Omental fat pad (tissue), 4 donors: Measurements from ENCODE around the gene CRHBP. TPM values are rescaled to one million over a fixed set of nuclear protein-coding genes. Genes with fewer than 3 reads are reported as not detected.

Source experiments
- ATAC-seq: fragments of 150-250 bp; one replicate; pipeline ENCODE4 v1.9.1; 2016; ENCODE audit warnings: mild to moderate bottlenecking, moderate library complexity; ENCODE audit not compliant: low FRiP score
- DNase-seq: peaks from one replicate; pipeline ENCODE4 v3.0.0-alpha.2; 2019; ENCODE audit warnings: low spot score
- total RNA-seq, 4 donors: library from RNA; depleted of rRNA; stranded (reverse); fragments of >200 nt; gene quantifications; one replicate each; pipeline ENCODE4 v1.1.0, GENCODE V29; 2016
- TF ChIP-seq, protein P1 (sequence below), 3 donors: fragments of 450-650 bp; IDR thresholded peaks; one replicate each; pipeline ENCODE4 v1.5.1; 2016 to 2017; ENCODE audit warnings: antibody characterized with exemption in 3 of 3, mild to moderate bottlenecking in 3 of 3, moderate library complexity in 2 of 3

CRHBP gene
- total RNA-seq, 4 donors from 2014 or later, result 4.3 to 47.6 (median 10.7) TPM

DNA sequence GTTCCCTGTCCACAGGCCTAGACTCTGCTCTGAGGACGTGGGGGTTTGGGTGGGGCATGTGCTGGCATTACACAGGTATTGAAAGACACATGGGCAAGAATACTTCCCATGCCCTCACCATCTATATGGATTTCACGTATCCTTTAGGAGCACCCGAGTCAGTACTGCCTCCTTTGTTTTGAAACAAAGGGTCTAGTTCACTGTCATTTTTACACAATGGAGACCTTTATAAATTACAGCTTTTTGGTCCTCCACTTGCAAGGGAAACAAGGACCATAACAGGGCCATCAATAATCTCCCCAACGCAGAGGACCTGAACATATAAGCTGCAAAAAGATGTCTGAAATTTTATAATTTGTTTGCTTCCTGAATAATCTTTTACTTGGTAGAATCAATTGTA is 24.9 kb upstream of the CRHBP start:
- ATAC-seq (no peak), DNase-seq (no peak)
- TF ChIP-seq, protein P1, sequence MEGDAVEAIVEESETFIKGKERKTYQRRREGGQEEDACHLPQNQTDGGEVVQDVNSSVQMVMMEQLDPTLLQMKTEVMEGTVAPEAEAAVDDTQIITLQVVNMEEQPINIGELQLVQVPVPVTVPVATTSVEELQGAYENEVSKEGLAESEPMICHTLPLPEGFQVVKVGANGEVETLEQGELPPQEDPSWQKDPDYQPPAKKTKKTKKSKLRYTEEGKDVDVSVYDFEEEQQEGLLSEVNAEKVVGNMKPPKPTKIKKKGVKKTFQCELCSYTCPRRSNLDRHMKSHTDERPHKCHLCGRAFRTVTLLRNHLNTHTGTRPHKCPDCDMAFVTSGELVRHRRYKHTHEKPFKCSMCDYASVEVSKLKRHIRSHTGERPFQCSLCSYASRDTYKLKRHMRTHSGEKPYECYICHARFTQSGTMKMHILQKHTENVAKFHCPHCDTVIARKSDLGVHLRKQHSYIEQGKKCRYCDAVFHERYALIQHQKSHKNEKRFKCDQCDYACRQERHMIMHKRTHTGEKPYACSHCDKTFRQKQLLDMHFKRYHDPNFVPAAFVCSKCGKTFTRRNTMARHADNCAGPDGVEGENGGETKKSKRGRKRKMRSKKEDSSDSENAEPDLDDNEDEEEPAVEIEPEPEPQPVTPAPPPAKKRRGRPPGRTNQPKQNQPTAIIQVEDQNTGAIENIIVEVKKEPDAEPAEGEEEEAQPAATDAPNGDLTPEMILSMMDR (IDR thresholded peaks at IDR 0.05), result no peak

DNA sequence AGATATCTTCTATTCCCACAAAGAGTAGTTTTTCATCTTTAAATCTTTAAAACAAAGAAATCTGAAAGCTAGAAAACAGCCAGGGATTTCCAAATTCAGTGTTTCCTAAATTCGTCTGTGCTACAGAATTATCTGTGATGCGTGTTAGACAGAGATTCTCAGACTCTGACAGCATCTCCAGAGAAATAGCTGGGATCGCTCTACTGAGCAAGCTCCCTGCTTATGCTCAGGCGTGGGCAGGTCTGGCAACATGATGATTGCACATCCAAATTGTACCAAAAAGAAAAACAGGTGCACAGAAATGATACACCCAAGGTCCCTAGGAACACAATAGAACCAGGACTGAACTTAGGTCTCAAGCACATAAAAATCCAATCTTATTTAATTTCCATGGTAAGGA is 22.8 kb upstream of the CRHBP start:
- DNase-seq (no peak), ATAC-seq (no peak)
- TF ChIP-seq, protein P1 (IDR thresholded peaks at IDR 0.05), result no peak

DNA sequence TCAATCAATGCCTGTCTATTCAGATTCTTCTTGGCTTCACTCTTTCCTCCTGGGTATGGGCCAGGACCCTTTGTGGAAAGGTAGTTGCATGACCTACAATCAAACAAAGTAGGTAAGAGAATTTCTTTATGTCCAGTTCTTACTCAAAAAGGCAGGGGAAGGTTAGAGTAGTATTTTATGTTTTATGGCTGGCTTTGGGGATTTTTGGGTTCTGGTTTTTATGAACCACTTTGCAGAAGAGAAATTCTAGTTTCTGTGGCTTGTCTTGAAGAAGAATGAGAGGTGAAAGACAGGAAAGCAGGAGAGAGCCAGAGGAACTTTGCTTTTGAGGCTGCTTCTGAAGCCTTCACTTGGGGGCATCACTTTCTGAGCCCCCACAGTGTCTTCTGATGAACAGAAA is 14.7 kb upstream of the CRHBP start:
- no peak for ATAC-seq
- TF ChIP-seq, protein P1 (IDR thresholded peaks at IDR 0.05), result no peak
- DNase-seq, result no peak

DNA sequence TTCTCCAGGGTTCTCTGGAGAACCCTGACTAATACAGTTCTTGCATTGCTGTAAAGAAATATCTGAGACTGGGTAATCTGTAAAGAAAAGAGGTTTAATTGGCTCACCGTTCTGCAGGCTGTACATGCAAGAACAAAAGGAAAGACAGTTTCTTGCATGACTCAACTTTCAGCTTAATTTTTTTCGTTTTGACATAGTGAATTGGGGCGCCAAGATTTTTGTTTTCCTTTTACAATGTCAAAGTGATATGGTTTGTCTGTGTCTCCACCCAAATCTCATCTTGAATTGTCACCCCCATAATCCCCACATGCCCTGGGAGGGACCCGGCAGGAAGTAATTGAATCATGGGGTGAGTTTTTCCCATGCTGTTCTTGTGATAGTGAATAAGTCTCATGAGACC is 11.8 kb upstream of the CRHBP start:
- no peak for DNase-seq
- ATAC-seq, result no peak
- TF ChIP-seq, protein P1 (IDR thresholded peaks at IDR 0.05), result no peak

DNA sequence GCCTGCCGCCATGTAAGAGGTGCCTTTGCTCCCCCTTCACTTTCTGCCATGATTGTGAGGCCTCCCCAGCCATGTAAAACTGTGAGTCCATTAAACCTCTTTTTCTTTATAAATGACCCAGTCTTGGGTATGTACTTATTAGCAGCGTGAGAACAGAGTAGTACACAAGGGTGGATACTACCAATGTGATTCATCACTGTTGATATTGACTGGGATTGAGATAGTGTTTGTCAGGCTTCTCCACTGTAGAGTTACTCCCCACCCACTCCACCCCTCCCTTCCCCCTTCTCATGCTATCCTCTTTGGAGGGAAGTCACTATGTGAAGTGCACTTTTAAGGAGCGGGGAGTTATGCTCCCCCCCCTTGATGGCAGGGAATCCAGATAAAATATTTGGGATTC is 11.4 kb upstream of the CRHBP start:
- DNase-seq, result no peak
- ATAC-seq, result no peak
- TF ChIP-seq, protein P1 (IDR thresholded peaks at IDR 0.05), result no peak

DNA sequence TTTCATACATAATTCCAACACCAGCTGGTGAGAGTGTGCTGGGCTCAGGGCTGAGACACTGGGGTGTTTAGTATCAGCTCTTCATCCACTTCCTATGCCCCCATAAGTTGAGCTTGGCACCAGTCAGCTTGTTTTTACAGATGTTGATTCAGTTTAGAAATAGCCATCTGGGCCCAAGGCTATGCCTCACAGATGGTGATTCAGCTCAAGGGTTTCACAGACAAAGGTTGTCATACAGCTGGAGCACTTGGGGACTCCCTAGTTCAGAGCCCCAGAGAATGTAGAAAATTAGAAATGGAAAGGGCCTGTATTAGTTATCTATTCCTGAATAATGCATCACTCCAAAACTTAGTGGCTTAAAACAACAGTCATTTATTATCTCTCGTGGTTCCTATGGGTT is 10.3 kb upstream of the CRHBP start:
- DNase-seq, result no peak
- no peak for ATAC-seq
- TF ChIP-seq, protein P1 (IDR thresholded peaks at IDR 0.05), result no peak

DNA sequence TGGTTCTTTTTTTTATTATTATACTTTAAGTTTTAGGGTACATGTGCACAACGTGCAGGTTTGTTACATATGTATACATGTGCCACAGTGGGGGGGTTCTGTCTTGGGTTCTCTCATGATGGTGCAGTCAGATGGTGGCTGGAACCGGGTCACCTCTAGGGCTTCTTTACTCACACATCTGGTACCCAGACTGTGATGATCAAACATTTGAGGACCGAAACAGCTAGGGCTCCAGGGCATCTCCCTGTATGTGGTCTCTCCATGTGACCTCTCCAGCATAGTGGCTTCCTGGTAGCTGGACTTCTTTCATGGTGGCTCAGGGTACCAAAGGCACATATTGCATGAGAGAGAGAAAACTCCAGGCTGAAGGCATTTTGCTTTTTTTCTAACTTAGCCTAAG is 9.8 kb upstream of the CRHBP start:
- DNase-seq (no peak), ATAC-seq (no peak)
- TF ChIP-seq, protein P1 (IDR thresholded peaks at IDR 0.05), result no peak
